Right ventricle myocardium superior (tissue), 1 donor: Measurements from ENCODE around the gene B4GALT2. TPM values are rescaled to one million over a fixed set of nuclear protein-coding genes. Genes with fewer than 3 reads are reported as not detected.

Experiments
- ATAC-seq: fragments of 200-7000 bp; cut with Tn5 transposase; one replicate; pipeline ENCODE4 v1.9.1; 2020; ENCODE audit warnings: mild to moderate bottlenecking; ENCODE audit not compliant: poor library complexity
- DNase-seq: peaks from one replicate; pipeline ENCODE4 v3.0.0-alpha.2; 2020
- intact Hi-C: fragments of 100-400 bp; cut with DNase I; formaldehyde crosslinking; loops from one replicate; pipeline ENCODE4 v1.11.2; 2022
- total RNA-seq: library from RNA; stranded (reverse); fragmentation: NEBNext Ultra II Directional; extraction: Animal tissue kit (Norgen Biotek cat#: 25700); gene quantifications from one replicate; pipeline ENCODE4 v1.2.1, GENCODE V29; 2021
- donor health status: DM: no; HTN: yes; CAD: no; lungs with severe emphysema.

The B4GALT2 gene
- total RNA-seq, 1 donor from 2014 or later, result 34.3 TPM

- ATAC-seq, result no peak
- DNase-seq, result no peak
- intact Hi-C loops, result loop anchor here (10.0 kb wide), 1 partner anchor 268 kb away; no protein-coding TSS in a partner anchor
Observed at GRCh38 chr1:44033041-44033575, 54.1 kb downstream of the B4GALT2 start.

DNA sequence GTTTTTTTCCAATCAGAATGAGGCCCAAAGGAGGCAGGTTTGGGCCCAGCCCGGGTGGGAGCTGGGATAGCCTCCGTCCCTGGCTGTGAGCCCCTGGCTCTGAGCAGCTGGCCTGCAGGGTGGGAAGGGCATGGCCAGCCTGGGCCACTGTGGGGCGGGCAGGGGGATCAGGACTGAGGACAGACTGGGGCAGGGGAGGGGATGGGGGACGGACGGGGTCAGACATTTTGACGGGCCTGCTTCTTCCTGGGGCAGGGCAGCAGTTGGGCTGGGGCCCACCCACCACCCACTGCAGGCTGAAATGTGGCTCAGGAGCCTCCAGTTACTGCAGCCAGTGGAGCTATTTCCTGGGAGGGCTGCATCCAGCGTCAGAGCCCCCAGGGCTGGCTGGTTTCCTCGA is 54.7 kb downstream of the B4GALT2 start:
- intact Hi-C loops, result loop anchor here (10.0 kb wide), 1 partner anchor 269 kb away; no protein-coding TSS in a partner anchor

DNA sequence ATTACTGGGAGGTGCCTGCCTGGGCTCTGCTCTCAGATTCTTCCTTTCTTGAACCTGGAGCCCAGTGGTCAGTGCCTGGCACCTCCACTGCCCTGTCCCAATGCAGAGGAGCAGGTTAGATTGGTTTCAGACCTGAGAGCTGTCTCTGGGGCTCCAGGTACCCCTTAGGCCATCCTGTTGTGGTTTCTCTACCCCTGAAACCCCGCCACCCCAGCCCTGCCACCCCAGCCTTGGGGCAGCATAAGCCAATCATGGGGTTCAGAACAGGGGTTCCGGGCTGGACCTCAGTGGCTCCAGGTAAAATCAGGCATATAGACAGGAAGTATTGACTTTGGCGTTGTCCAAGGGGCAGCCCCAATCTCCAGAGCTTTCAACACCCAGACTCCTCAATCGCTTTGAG is 55.4 kb downstream of the B4GALT2 start:
- DNase-seq (no peak), ATAC-seq (no peak)
- intact Hi-C loops, result loop anchor here (10.0 kb wide), 1 partner anchor 270 kb away; no protein-coding TSS in a partner anchor

More for the DNA sequence above, 54.7 kb downstream of the B4GALT2 start:
- DNase-seq, result no peak
- no peak for ATAC-seq

DNA sequence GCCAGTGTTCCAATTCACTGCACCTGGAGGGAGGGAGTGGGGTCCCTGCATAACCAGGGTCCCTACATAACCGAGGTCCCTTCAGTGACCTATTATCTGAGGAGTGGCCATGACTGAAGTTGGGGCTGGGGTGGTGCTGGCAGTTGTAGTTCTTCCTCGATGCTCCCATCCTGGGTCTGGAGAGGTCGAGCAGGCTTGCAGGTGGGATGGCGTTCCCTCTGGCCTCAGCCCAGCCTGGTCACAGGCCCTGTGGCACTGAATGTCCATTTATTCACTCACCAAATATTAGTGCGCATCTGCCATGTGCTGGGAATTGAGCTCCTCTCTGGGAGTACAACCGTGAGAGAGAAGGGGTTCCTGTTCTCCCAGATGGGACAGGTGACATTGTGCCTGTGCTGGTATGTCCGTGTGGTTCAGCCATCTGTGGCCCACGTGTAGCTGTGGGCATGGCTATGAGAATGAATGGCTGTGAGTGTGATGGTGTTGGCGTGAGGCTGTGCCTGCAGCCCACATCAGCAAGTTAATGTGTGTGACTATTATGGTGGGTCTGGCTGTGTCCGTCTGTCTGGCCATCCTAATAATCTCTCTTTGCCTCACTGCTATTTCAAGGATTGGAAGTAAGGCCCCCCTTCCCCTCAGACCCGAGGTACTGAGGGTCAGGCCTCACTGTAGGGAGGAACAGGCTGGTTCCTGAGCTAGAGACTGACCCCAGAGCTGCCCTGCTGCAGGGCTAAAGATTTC is 56.1 kb downstream of the B4GALT2 start:
- ATAC-seq (no peak), DNase-seq (no peak)
- intact Hi-C loops, result loop anchor here (10.0 kb wide), 1 partner anchor 270 kb away; no protein-coding TSS in a partner anchor

GRCh38 chr1:44035726-44036408 is 56.9 kb downstream of the B4GALT2 start:
- intact Hi-C loops, result loop anchor here (10.0 kb wide), 1 partner anchor 271 kb away; no protein-coding TSS in a partner anchor
- DNase-seq (peak; percentile 62), ATAC-seq (peak; percentile 70)

GRCh38 chr1:44036409-44037139 is 57.6 kb downstream of the B4GALT2 start:
- DNase-seq, result peak; percentile 58
- intact Hi-C loops, result loop anchor here (10.0 kb wide), 1 partner anchor 272 kb away; no protein-coding TSS in a partner anchor
- peak; percentile 83 for ATAC-seq

DNA sequence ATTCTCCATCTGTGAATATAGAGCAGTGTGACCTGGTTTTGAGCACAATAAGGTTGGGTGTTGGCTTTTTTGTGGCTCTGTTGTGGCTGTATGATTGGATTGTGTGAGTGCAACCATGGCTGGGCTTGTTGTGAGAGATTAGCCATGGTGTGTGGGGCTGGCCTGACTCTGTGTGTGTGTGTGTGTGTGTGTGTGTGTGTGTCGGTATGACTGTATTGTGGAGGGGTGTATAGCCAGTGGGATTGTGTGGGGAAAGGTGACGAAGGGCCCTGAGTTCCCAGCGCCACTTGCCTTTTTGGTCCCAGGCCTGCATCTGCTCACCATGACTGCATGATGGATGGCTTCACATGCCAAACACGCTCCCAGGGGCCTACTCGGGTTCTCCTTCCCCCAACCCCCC is 58.1 kb downstream of the B4GALT2 start:
- intact Hi-C loops, result loop anchor here (10.0 kb wide), 1 partner anchor 272 kb away; no protein-coding TSS in a partner anchor
- ATAC-seq (no peak), DNase-seq (no peak)

GRCh38 chr1:44038876-44039657 is 60.1 kb downstream of the B4GALT2 start:
- intact Hi-C loops, result loop anchor here (10.0 kb wide), 1 partner anchor 274 kb away; no protein-coding TSS in a partner anchor
- DNase-seq (no peak), ATAC-seq (no peak)

GRCh38 chr1:44040418-44040817 is 61.4 kb downstream of the B4GALT2 start:
- intact Hi-C loops, result no loop called here
- DNase-seq (no peak), ATAC-seq (no peak)

Other genes starting within 250 kb of the B4GALT2 start
- gene ARTN, start 45.4 kb upstream of the B4GALT2 start, total RNA-seq, result not detected
- gene IPO13, start 32.3 kb upstream of the B4GALT2 start, total RNA-seq, result 58.8 TPM
- 16.2 TPM for gene DPH2, start 9.2 kb upstream of the B4GALT2 start, total RNA-seq
- 80.9 TPM for gene ATP6V0B, start 4.2 kb upstream of the B4GALT2 start, total RNA-seq
- 0.86 TPM for gene CCDC24, start 12.4 kb downstream of the B4GALT2 start, total RNA-seq
- gene SLC6A9, start 52.3 kb downstream of the B4GALT2 start, total RNA-seq, result 0.78 TPM
- gene KLF17, start 139.6 kb downstream of the B4GALT2 start, total RNA-seq, result not detected
- not detected for gene KLF18, start 162.4 kb downstream of the B4GALT2 start, total RNA-seq
- 25.7 TPM for gene DMAP1, start 234.3 kb downstream of the B4GALT2 start, total RNA-seq